GM12872 (cell line): Measurements from ENCODE around the gene ABCC10.

ENCODE experiments used
- CTCF ChIP-seq: IDR thresholded peaks from 3 replicates; pipeline ENCODE4 v1.5.1; 2011; ENCODE audit warnings: low read depth, mild to moderate bottlenecking, low read length, moderate library complexity; ENCODE audit not compliant: insufficient read depth

ABCC10 gene

DNA sequence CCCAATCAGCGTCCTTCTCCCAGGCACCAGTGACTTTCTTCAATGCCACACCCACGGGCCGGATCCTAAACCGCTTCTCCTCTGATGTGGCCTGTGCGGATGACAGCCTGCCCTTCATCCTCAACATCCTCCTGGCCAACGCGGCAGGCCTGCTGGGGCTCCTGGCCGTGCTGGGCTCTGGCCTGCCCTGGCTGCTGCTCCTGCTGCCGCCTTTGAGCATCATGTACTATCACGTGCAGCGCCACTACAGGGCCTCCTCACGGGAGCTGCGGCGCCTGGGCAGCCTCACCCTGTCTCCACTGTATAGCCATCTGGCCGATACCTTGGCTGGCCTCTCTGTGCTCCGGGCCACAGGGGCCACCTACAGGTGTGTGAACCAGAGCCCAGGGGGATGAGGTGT is 18.2 kb downstream of the ABCC10 start:
- TF ChIP-seq CTCF: no peak

- no peak for TF ChIP-seq CTCF
Measured at GRCh38 chr6:43447604-43448003, 20.3 kb downstream of the ABCC10 start.

GRCh38 chr6:43448916-43449315 is 21.6 kb downstream of the ABCC10 start:
- no peak for TF ChIP-seq CTCF

- TF ChIP-seq CTCF: no peak
Measured at GRCh38 chr6:43450699-43451131, 23.4 kb downstream of the ABCC10 start.

DNA sequence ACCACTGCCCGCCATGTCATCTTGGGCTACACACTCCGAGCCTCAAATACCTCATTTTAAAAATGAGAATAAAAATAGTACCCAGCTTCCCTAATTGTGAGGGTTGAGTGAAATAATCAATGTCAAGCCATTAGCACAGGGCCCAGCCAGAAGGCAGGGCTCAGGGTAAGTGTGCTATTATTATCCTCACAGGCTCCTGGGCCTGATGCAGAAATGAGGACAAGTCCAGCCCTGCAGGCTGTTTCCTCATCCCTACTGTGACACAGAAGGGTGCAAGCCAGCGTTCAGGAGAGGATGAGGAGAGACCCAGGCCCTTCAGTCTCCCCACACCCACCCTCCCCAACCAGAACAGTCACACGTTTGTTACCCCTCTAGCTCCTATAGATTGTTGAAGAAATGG is 24.0 kb downstream of the ABCC10 start:
- TF ChIP-seq CTCF: no peak

- TF ChIP-seq CTCF: no peak
Measured at GRCh38 chr6:43451939-43452338, 24.6 kb downstream of the ABCC10 start.

GRCh38 chr6:43452896-43453295 is 25.6 kb downstream of the ABCC10 start:
- no peak for TF ChIP-seq CTCF

GRCh38 chr6:43453831-43454230 is 26.5 kb downstream of the ABCC10 start:
- TF ChIP-seq CTCF: no peak
